HepG2 (cell line): ENCODE measurements around the gene MSANTD4.

ENCODE experiments used
- FUBP1 ChIP-seq: sonication (generic); formaldehyde crosslinking; IDR thresholded peaks from 2 replicates; pipeline ENCODE4 v1.5.1; 2020; ENCODE audit warnings: missing genetic modification reagents, mild to moderate bottlenecking, borderline replicate concordance
- HNRNPLL ChIP-seq: fragments of 200-400 bp; formaldehyde crosslinking; IDR thresholded peaks from 2 replicates; pipeline ENCODE4 v1.6.1; 2017; ENCODE audit warnings: mild to moderate bottlenecking, low read depth, low read length; ENCODE audit not compliant: poor library complexity, severe bottlenecking
- PHF20 ChIP-seq: sonication (generic); formaldehyde crosslinking; IDR thresholded peaks from 2 replicates; pipeline ENCODE4 v1.5.0; 2020; ENCODE audit warnings: mild to moderate bottlenecking, missing genetic modification reagents
- POLR2AphosphoS5 ChIP-seq: IDR thresholded peaks from 2 replicates; pipeline ENCODE4 v1.6.1; 2012; ENCODE audit warnings: low read depth, low read length
- RARG ChIP-seq: sonication (generic); formaldehyde crosslinking; IDR thresholded peaks from 2 replicates; pipeline ENCODE4 v1.4.0; 2020; ENCODE audit warnings: low read depth, mild to moderate bottlenecking, missing genetic modification reagents
- SP140L ChIP-seq: sonication (generic); formaldehyde crosslinking; IDR thresholded peaks from 2 replicates; pipeline ENCODE4 v1.4.0; 2020; ENCODE audit warnings: missing genetic modification reagents, borderline replicate concordance
- TAF1 ChIP-seq: sonication (generic); formaldehyde crosslinking; IDR thresholded peaks from 2 replicates; pipeline ENCODE4 v1.4.0; 2020; ENCODE audit warnings: missing genetic modification reagents
- ZKSCAN5 ChIP-seq: sonication (generic); formaldehyde crosslinking; IDR thresholded peaks from 2 replicates; pipeline ENCODE4 v1.5.1; 2020; ENCODE audit warnings: mild to moderate bottlenecking, missing genetic modification reagents
- ZNF430 ChIP-seq: sonication (generic); formaldehyde crosslinking; IDR thresholded peaks from 2 replicates; pipeline ENCODE4 v1.9.0; 2021; ENCODE audit warnings: mild to moderate bottlenecking, missing genetic modification reagents
- TF ChIP-seq, protein P1 (sequence below), 2 experiments: sonication (generic) in 1 of 2; formaldehyde crosslinking in 1 of 2; IDR thresholded peaks; 2 replicates each; pipeline versions ENCODE4 v1.5.1 to v1.6.1; 2011 to 2020; ENCODE audit warnings: borderline replicate concordance in 1 of 2, low read depth in 1 of 2, low read length in 1 of 2, mild to moderate bottlenecking in 1 of 2, missing genetic modification reagents in 1 of 2, moderate library complexity in 1 of 2
- TF ChIP-seq, protein P2 (sequence below): sonication (generic); formaldehyde crosslinking; IDR thresholded peaks from 2 replicates; pipeline ENCODE4 v1.4.0; 2020; ENCODE audit warnings: missing genetic modification reagents

DNA sequence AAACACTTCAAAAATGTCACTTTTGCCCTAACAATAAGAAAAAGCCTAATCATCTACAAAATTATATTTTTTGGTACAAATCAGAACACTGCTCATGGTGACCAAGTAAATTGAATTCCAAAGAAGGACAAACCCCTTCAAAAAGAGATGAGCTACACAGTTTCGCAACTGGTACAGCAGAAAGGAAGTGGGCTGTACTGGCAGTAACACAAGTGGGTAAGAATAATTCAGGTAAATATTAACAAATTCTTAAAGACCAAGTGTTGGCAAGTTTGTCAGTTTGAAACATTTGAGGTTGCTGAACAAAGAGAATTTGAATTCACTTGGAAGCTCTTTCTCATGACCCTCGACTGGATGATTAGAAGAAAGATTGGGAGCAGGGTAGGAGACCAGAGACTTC lies 35.5 kb downstream of the MSANTD4 start:
- TF ChIP-seq FUBP1 (CRISPR knock-in tag) (no peak), PHF20 (no peak), ZKSCAN5 (CRISPR knock-in tag) (no peak), HNRNPLL (no peak), POLR2AphosphoS5 (no peak), RARG (no peak), ZNF430 (CRISPR knock-in tag) (no peak), TAF1 (CRISPR knock-in tag) (no peak), SP140L (CRISPR knock-in tag) (no peak)
- TF ChIP-seq, protein P1, sequence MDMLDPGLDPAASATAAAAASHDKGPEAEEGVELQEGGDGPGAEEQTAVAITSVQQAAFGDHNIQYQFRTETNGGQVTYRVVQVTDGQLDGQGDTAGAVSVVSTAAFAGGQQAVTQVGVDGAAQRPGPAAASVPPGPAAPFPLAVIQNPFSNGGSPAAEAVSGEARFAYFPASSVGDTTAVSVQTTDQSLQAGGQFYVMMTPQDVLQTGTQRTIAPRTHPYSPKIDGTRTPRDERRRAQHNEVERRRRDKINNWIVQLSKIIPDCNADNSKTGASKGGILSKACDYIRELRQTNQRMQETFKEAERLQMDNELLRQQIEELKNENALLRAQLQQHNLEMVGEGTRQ (IDR thresholded peaks at IDR 0.05; ENCODE audit: low read depth, low read length): no peak
- TF ChIP-seq, protein P1 (CRISPR knock-in tag; IDR thresholded peaks at IDR 0.05; ENCODE audit: borderline replicate concordance): no peak
- TF ChIP-seq, protein P2, sequence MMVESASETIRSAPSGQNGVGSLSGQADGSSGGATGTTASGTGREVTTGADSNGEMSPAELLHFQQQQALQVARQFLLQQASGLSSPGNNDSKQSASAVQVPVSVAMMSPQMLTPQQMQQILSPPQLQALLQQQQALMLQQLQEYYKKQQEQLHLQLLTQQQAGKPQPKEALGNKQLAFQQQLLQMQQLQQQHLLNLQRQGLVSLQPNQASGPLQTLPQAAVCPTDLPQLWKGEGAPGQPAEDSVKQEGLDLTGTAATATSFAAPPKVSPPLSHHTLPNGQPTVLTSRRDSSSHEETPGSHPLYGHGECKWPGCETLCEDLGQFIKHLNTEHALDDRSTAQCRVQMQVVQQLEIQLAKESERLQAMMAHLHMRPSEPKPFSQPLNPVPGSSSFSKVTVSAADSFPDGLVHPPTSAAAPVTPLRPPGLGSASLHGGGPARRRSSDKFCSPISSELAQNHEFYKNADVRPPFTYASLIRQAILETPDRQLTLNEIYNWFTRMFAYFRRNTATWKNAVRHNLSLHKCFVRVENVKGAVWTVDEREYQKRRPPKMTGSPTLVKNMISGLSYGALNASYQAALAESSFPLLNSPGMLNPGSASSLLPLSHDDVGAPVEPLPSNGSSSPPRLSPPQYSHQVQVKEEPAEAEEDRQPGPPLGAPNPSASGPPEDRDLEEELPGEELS (CRISPR knock-in tag): no peak
